Panc1 (cell line): Measurements from ENCODE around the gene DGKD.

Experiments used
- CTCF ChIP-seq: fragments of 450-650 bp; IDR thresholded peaks from 2 replicates; pipeline ENCODE4 v1.5.1; 2017; ENCODE audit warnings: mild to moderate bottlenecking
- POLR2AphosphoS5 ChIP-seq: IDR thresholded peaks from 2 replicates; pipeline ENCODE4 v1.6.1; 2012; ENCODE audit warnings: mild to moderate bottlenecking, low read depth, low read length, moderate library complexity
- SIN3A ChIP-seq: IDR thresholded peaks from 2 replicates; pipeline ENCODE4 v1.6.1; 2012; ENCODE audit warnings: low read depth, mild to moderate bottlenecking, low read length, moderate library complexity, borderline replicate concordance; ENCODE audit not compliant: insufficient read depth

GRCh38 chr2:233498126-233498525 is 143.8 kb downstream of the DGKD start:
- TF ChIP-seq CTCF = no peak; the same call in 1 of the 2 replicates
- TF ChIP-seq POLR2AphosphoS5 = no peak
- TF ChIP-seq SIN3A = no peak
